Measurements from ENCODE around the gene GALNT11.

Gene GALNT11

GRCh38 chr7:151992375-151992774, 33.1 kb upstream of the GALNT11 start:
- H3K9ac ChIP-seq (ENCODE audit: low read length), result no peak overlapping the region
- no peaks in the 10 kb centered on the region for H3K9me3 ChIP-seq (ENCODE audit: low read length)
- no peaks in the 10 kb centered on the region for H3F3A ChIP-seq (ENCODE audit: insufficient read depth, low read length)
- H3K27me3 ChIP-seq (ENCODE audit: insufficient read depth, low read length), result peaks cover 10% of the 10 kb centered on the region; the same call in 1 of the 2 replicates
- H4K20me1 ChIP-seq (ENCODE audit: insufficient read depth, low read length), result no peaks in the 10 kb centered on the region
- H3K36me3 ChIP-seq (ENCODE audit: insufficient read depth, low read length), result no peaks in the 10 kb centered on the region
- H2AFZ ChIP-seq (ENCODE audit: low read length), result no peak overlapping the region
- H3K4me1 ChIP-seq (ENCODE audit: insufficient read depth, low read length, severe bottlenecking), result no peaks in the 10 kb centered on the region
- no peaks in the 10 kb centered on the region for H3K79me2 ChIP-seq (ENCODE audit: insufficient read depth, low read length)
- TF ChIP-seq EZH2 (IDR thresholded peaks at IDR 0.05; ENCODE audit: borderline replicate concordance, low read length) (no peak), CTCF (IDR thresholded peaks at IDR 0.05; ENCODE audit: low read length) (0 out of 2 replicates have a peak, but pooled peaks have one; percentile 17)
- H3K4me3 ChIP-seq (ENCODE audit: low read depth, low read length, poor library complexity, severe bottlenecking), result no peak overlapping the region
- no peaks in the 10 kb centered on the region for H3K9me2 ChIP-seq (ENCODE audit: low read depth, low read length)
- H3K4me2 ChIP-seq (ENCODE audit: low read length), result no peak overlapping the region
- H3K27ac ChIP-seq (ENCODE audit: low read depth, low read length, poor library complexity, severe bottlenecking), result no peak overlapping the region

- H3K27me3 ChIP-seq (ENCODE audit: insufficient read depth, low read length), result 0 out of 2 replicates have a peak, but pooled peaks cover under 1% of the 10 kb centered on the region
- H3K4me3 ChIP-seq (ENCODE audit: low read depth, low read length, poor library complexity, severe bottlenecking), result no peak overlapping the region
- TF ChIP-seq CTCF (IDR thresholded peaks at IDR 0.05; ENCODE audit: low read length) (no peak), EZH2 (IDR thresholded peaks at IDR 0.05; ENCODE audit: borderline replicate concordance, low read length) (no peak)
- no peak overlapping the region for H3K9ac ChIP-seq (ENCODE audit: low read length)
- no peaks in the 10 kb centered on the region for H3K4me1 ChIP-seq (ENCODE audit: insufficient read depth, low read length, severe bottlenecking)
- H3K27ac ChIP-seq (ENCODE audit: low read depth, low read length, poor library complexity, severe bottlenecking), result no peak overlapping the region
- H4K20me1 ChIP-seq (ENCODE audit: insufficient read depth, low read length), result no peaks in the 10 kb centered on the region
- no peak overlapping the region for H3K4me2 ChIP-seq (ENCODE audit: low read length)
- no peaks in the 10 kb centered on the region for H3K79me2 ChIP-seq (ENCODE audit: insufficient read depth, low read length)
- H3K9me3 ChIP-seq (ENCODE audit: low read length), result no peaks in the 10 kb centered on the region
- H3K9me2 ChIP-seq (ENCODE audit: low read depth, low read length), result no peaks in the 10 kb centered on the region
- no peaks in the 10 kb centered on the region for H3F3A ChIP-seq (ENCODE audit: insufficient read depth, low read length)
- no peaks in the 10 kb centered on the region for H3K36me3 ChIP-seq (ENCODE audit: insufficient read depth, low read length)
- no peak overlapping the region for H2AFZ ChIP-seq (ENCODE audit: low read length)
Measured at GRCh38 chr7:151993977-151994676, 31.3 kb upstream of the GALNT11 start.

- Histone ChIP-seq H3K27ac (ENCODE audit: low read depth, low read length, poor library complexity, severe bottlenecking) (no peak overlapping the region), H3K4me2 (ENCODE audit: low read length) (no peak overlapping the region), H4K20me1 (ENCODE audit: insufficient read depth, low read length) (no peaks in the 10 kb centered on the region), H2AFZ (ENCODE audit: low read length) (no peak overlapping the region), H3K9ac (ENCODE audit: low read length) (no peak overlapping the region), H3K9me3 (ENCODE audit: low read length) (no peaks in the 10 kb centered on the region), H3K9me2 (ENCODE audit: low read depth, low read length) (no peaks in the 10 kb centered on the region), H3K27me3 (ENCODE audit: insufficient read depth, low read length) (no peaks in the 10 kb centered on the region), H3F3A (ENCODE audit: insufficient read depth, low read length) (no peaks in the 10 kb centered on the region), H3K4me1 (ENCODE audit: insufficient read depth, low read length, severe bottlenecking) (no peaks in the 10 kb centered on the region), H3K4me3 (ENCODE audit: low read depth, low read length, poor library complexity, severe bottlenecking) (no peak overlapping the region), H3K79me2 (ENCODE audit: insufficient read depth, low read length) (no peaks in the 10 kb centered on the region), H3K36me3 (ENCODE audit: insufficient read depth, low read length) (no peaks in the 10 kb centered on the region)
- no peak for TF ChIP-seq CTCF (IDR thresholded peaks at IDR 0.05; ENCODE audit: low read length)
- TF ChIP-seq EZH2 (IDR thresholded peaks at IDR 0.05; ENCODE audit: borderline replicate concordance, low read length), result no peak
Measured at GRCh38 chr7:151999424-152000090, 25.9 kb upstream of the GALNT11 start.

Data from OCI-LY1 (cell line).